GM12878 (cell line): ENCODE measurements around the gene CSF3R. TPM values are rescaled to one million over a fixed set of nuclear protein-coding genes. Genes with fewer than 3 reads are reported as not detected.
A peak's percentile ranks its signal among the peaks of the same experiment; 100 is the strongest.

Experiments
- ATAC-seq: fragments of 200-7000 bp; cut with Tn5 transposase; 3 replicates; pipeline ENCODE4 v1.9.1; 2020; ENCODE audit warnings: mild to moderate bottlenecking, moderate library complexity
- BruUV-seq: library from RNA; stranded (reverse); fragments of 400-500 nt; replicated peaks from 2 replicates; lab custom pipeline; 2021; lab: Mats Ljungman, UMichigan
- CTCF ChIA-PET: fragments of 300-600 bp; sonication (Branson Sonifier 250); formaldehyde crosslinking; extraction: SDS; loops from one replicate; lab custom pipeline; 2021; ENCODE audit warnings: inconsistent platforms; lab: Yijun Ruan, JAX
- POLR2A ChIA-PET: fragments of 350-600 bp; formaldehyde crosslinking; extraction: SDS; loops from one replicate; lab custom pipeline; 2021; ENCODE audit warnings: inconsistent platforms; lab: Charles Lee
- RAD21 ChIA-PET: fragments of 300-600 bp; sonication (Branson Sonifier 250); formaldehyde crosslinking; loops from one replicate; lab custom pipeline; 2023; ENCODE audit warnings: antibody characterized with exemption; ENCODE audit not compliant: unreplicated experiment; lab: Charles Lee
- SMC1A ChIA-PET: fragments of 300-600 bp; sonication (Branson Sonifier 250); formaldehyde crosslinking; loops from one replicate; lab custom pipeline; 2023; ENCODE audit not compliant: unreplicated experiment, uncharacterized antibody; lab: Charles Lee
- DNase-seq: peaks from one replicate; pipeline ENCODE4 v3.0.0-alpha.2; 2011; ENCODE audit warnings: low read depth, low spot score
- FAIRE-seq: peaks from 3 replicates; lab custom pipeline; 2011; peaks lifted over from hg19 to GRCh38; lab: Jason Lieb, UNC
- H2AFZ ChIP-seq: 2 replicates; pipeline ENCODE4 v1.6.0; 2011; ENCODE audit warnings: low read depth, low read length, control low read depth; ENCODE audit not compliant: control insufficient read depth
- H3K27ac ChIP-seq: 2 replicates; pipeline ENCODE4 v1.5.1; 2011; ENCODE audit warnings: control low read depth; ENCODE audit not compliant: control insufficient read depth, insufficient read depth
- H3K27me3 ChIP-seq, 2 experiments: replicated peaks in 1 of 2; 2 replicates each; pipeline versions ENCODE4 v1.6.0 to v1.6.1; 2011; ENCODE audit warnings: low read length in 1 of 2; ENCODE audit not compliant: control insufficient read depth in 2 of 2, insufficient read depth in 2 of 2
- H3K36me3 ChIP-seq, 2 experiments: 2 replicates each; pipeline ENCODE4 v1.5.1; 2011; ENCODE audit warnings: low read length in 1 of 2; ENCODE audit not compliant: control insufficient read depth in 2 of 2, insufficient read depth in 2 of 2
- H3K4me1 ChIP-seq: 2 replicates; pipeline ENCODE4 v1.6.1; 2011; ENCODE audit warnings: mild to moderate bottlenecking, low read length, moderate library complexity, mixed read lengths; ENCODE audit not compliant: control insufficient read depth, insufficient read depth
- H3K4me2 ChIP-seq: 2 replicates; pipeline ENCODE4 v1.6.0; 2011; ENCODE audit warnings: control low read depth; ENCODE audit not compliant: control insufficient read depth, insufficient read depth
- H3K4me3 ChIP-seq: fragments of 200-600 bp; sonication (generic); 2 replicates; pipeline ENCODE4 v1.5.1; 2016
- H3K79me2 ChIP-seq: 2 replicates; pipeline ENCODE4 v1.6.0; 2011; ENCODE audit warnings: low read length; ENCODE audit not compliant: control insufficient read depth, insufficient read depth
- H3K9ac ChIP-seq: 2 replicates; pipeline ENCODE4 v1.8.0; 2011; ENCODE audit warnings: low read length, control low read depth, mixed read lengths; ENCODE audit not compliant: control insufficient read depth, insufficient read depth
- H3K9me3 ChIP-seq: replicated peaks from 3 replicates; pipeline ENCODE4 v1.5.1; 2011; ENCODE audit warnings: mild to moderate bottlenecking, low read length; ENCODE audit not compliant: control insufficient read depth, insufficient read depth
- H4K20me1 ChIP-seq: 2 replicates; pipeline ENCODE4 v1.6.0; 2011; ENCODE audit not compliant: control insufficient read depth, insufficient read depth
- ATF7 ChIP-seq: fragments of 450-650 bp; IDR thresholded peaks from 2 replicates; pipeline ENCODE4 v1.6.1; 2016; ENCODE audit warnings: low read depth, mild to moderate bottlenecking
- BACH1 ChIP-seq: fragments of 450-650 bp; IDR thresholded peaks from 2 replicates; pipeline ENCODE4 v1.6.1; 2017; ENCODE audit warnings: mild to moderate bottlenecking, borderline replicate concordance
- CHD2 ChIP-seq: IDR thresholded peaks from 2 replicates; pipeline ENCODE4 v1.6.1; 2011; ENCODE audit warnings: low read depth, low read length, improper control_type of control experiment, borderline replicate concordance
- GABPA ChIP-seq: IDR thresholded peaks from 2 replicates; pipeline ENCODE4 v1.6.1; 2014; ENCODE audit warnings: antibody characterized with exemption, low read depth, mild to moderate bottlenecking, inconsistent platforms
- HDAC2 ChIP-seq: fragments of 200-600 bp; sonication (generic); IDR thresholded peaks from 2 replicates; pipeline ENCODE4 v1.6.1; 2017
- IRF4 ChIP-seq: IDR thresholded peaks from 2 replicates; pipeline ENCODE4 v1.6.1; 2011; ENCODE audit warnings: low read depth, low read length
- MEF2B ChIP-seq: fragments of 450-650 bp; IDR thresholded peaks from 2 replicates; pipeline ENCODE4 v1.6.1; 2018; ENCODE audit warnings: mild to moderate bottlenecking, moderate library complexity; ENCODE audit not compliant: partially characterized antibody, poor library complexity, severe bottlenecking
- MXI1 ChIP-seq: fragments of 150-350 bp; IDR thresholded peaks from 2 replicates; pipeline ENCODE4 v1.6.1; 2011; ENCODE audit warnings: low read depth, mild to moderate bottlenecking, inconsistent platforms, low read length, improper control_type of control experiment
- MYB ChIP-seq: fragments of 150-350 bp; IDR thresholded peaks from 2 replicates; pipeline ENCODE4 v1.6.1; 2014; ENCODE audit warnings: mild to moderate bottlenecking, low read depth, low read length, borderline replicate concordance
- MYC ChIP-seq: IDR thresholded peaks from 2 replicates; pipeline ENCODE4 v1.6.1; 2011; ENCODE audit warnings: mild to moderate bottlenecking, low read length, moderate library complexity, inconsistent platforms; ENCODE audit not compliant: insufficient read depth, insufficient replicate concordance, insufficient read length, severe bottlenecking
- NFIC ChIP-seq: IDR thresholded peaks from 2 replicates; pipeline ENCODE4 v1.6.1; 2012; ENCODE audit warnings: low read depth, mild to moderate bottlenecking, inconsistent platforms, low read length, moderate library complexity
- POLR2AphosphoS2 ChIP-seq: IDR thresholded peaks from 2 replicates; pipeline ENCODE4 v1.6.1; 2011; ENCODE audit warnings: low read depth, mild to moderate bottlenecking, low read length, improper control_type of control experiment, moderate library complexity
- RB1 ChIP-seq: fragments of 450-650 bp; formaldehyde crosslinking; IDR thresholded peaks from 2 replicates; pipeline ENCODE4 v1.6.1; 2017; ENCODE audit warnings: mild to moderate bottlenecking, borderline replicate concordance
- RCOR1 ChIP-seq: conservative IDR thresholded peaks from 2 replicates; pipeline ENCODE4 v1.6.1; 2012; ENCODE audit warnings: low read depth, low read length, improper control_type of control experiment
- SREBF1 ChIP-seq: IDR thresholded peaks from 2 replicates; pipeline ENCODE4 v1.6.1; 2012; ENCODE audit warnings: mild to moderate bottlenecking, low read length
- TCF3 ChIP-seq: IDR thresholded peaks from 2 replicates; pipeline ENCODE4 v1.6.1; 2012; ENCODE audit warnings: low read depth, mild to moderate bottlenecking, low read length, borderline replicate concordance; ENCODE audit not compliant: insufficient read depth
- ZNF592 ChIP-seq: fragments of 450-650 bp; IDR thresholded peaks from 2 replicates; pipeline ENCODE4 v1.6.1; 2017; ENCODE audit warnings: mild to moderate bottlenecking, moderate library complexity
- WGBS: methylation state at CpG from one replicate; pipeline ENCODE4 v1.1.6; 2016; ENCODE audit warnings: low lambda C conversion rate; ENCODE audit not compliant: insufficient replicate concordance, insufficient coverage; ENCODE audit errors: missing lambda C conversion rate; 5-methylcytosine and 5-hydroxymethylcytosine counted together
- in situ Hi-C: fragments of 300-500 bp; cut with MboI; formaldehyde crosslinking; loops from 9 replicates; pipeline ENCODE4 v1.14.3; 2018; ENCODE audit warnings: mixed read lengths
- intact Hi-C: fragments of 100-400 bp; cut with micrococcal nuclease; formaldehyde crosslinking; loops from one replicate; pipeline ENCODE4 v1.14.2; 2022; ENCODE audit not compliant: unreplicated experiment
- polyA plus RNA-seq, 11 experiments: library from polyadenylated mRNA; depleted of rRNA in 4 of 11; unstranded in 6 of 11; stranded (reverse) in 5 of 11; fragments of >200 nt; fragmentation: Nextera tagmentation in 4 of 11; fragmentation: Illumina TruSeq in 1 of 11; extraction: Ambion mirVana in 4 of 11; extraction: Trizol in 1 of 11; gene quantifications; 1 replicate in 1 of 11; 2 replicates in 10 of 11; pipeline versions ENCODE4 v1.2.1 to v1.2.3, GENCODE V29; 2011 to 2016; ENCODE audit warnings: inconsistent platforms in 2 of 11, missing spikeins in 2 of 11, low read depth in 1 of 11
- total RNA-seq, 4 experiments: library from RNA; depleted of rRNA in 3 of 4; stranded (reverse); fragments of >200 nt in 3 of 4; fragmentation: Illumina TruSeq in 1 of 4; extraction: Trizol in 1 of 4; gene quantifications; 2 replicates each; pipeline versions ENCODE4 v1.2.1 to v1.2.3, GENCODE V29; 2013 to 2021
- TF ChIP-seq, protein P1 (sequence below): fragments of 450-650 bp; IDR thresholded peaks from 2 replicates; pipeline ENCODE4 v1.6.1; 2016; ENCODE audit warnings: mild to moderate bottlenecking, moderate library complexity, borderline replicate concordance

The CSF3R gene
- total and polyA plus RNA-seq, 10 of the 15 experiments (the other 5 are each of a cell fraction or from before 2014, with no cell fraction given) = 0.13 TPM; not detected in 9

DNA sequence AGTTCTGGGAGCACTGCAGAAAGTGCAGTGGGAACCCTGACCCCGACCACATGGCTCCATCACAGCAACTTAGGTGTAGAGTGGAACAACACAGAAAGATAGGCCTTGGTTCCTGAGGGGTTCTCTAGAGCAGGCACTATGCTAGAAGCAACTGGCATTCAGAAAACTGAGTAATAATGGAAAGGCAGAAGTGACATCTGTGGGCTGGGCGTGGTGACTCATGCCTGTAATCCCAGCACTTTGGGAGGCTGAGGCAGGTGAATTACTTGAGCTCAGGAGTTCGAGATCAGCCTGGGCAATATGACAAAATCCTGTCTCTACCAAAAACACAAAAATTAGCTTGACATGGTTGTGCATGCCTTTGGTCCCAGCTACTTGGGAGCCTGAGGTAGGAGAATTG is 23.8 kb downstream of the CSF3R start:
- Histone ChIP-seq H4K20me1 (no peaks in the 10 kb centered on the region), H2AFZ (no peak overlapping the region), H3K9ac (no peak overlapping the region), H3K4me3 (no peak overlapping the region), H3K27me3 (no peaks in the 10 kb centered on the region), H3K9me3 (no peaks in the 10 kb centered on the region), H3K79me2 (peaks cover 12% of the 10 kb centered on the region), H3K4me2 (no peak overlapping the region), H3K36me3 (peaks cover 14 to 31% of the 10 kb centered on the region in 2 experiments), H3K27ac (no peak overlapping the region), H3K4me1 (peaks cover 8% of the 10 kb centered on the region)
- ChIA-PET SMC1A (interaction anchor here (0.9 kb wide), 1 partner anchor 12 kb away, joined by 7 read pairs; no protein-coding TSS in a partner anchor), RAD21 (no interaction called here), POLR2A (no interaction called here), CTCF (interaction anchor here (0.6 to 1.5 kb wide), 2 partner anchors 12 to 1953 kb away, joined by 3 to 4 read pairs; no protein-coding TSS in a partner anchor)
- FAIRE-seq (no peak), ATAC-seq (peak; percentile 61), DNase-seq (no peak)
- TF ChIP-seq HDAC2 (no peak), SREBF1 (no peak), GABPA (no peak), BACH1 (no peak), MEF2B (no peak), MYB (no peak), POLR2AphosphoS2 (no peak), NFIC (no peak), CHD2 (no peak), RCOR1 (no peak), MXI1 (no peak), ZNF592 (no peak), ATF7 (no peak), MYC (no peak), RB1 (no peak), IRF4 (no peak), TCF3 (no peak)
- TF ChIP-seq, protein P1, sequence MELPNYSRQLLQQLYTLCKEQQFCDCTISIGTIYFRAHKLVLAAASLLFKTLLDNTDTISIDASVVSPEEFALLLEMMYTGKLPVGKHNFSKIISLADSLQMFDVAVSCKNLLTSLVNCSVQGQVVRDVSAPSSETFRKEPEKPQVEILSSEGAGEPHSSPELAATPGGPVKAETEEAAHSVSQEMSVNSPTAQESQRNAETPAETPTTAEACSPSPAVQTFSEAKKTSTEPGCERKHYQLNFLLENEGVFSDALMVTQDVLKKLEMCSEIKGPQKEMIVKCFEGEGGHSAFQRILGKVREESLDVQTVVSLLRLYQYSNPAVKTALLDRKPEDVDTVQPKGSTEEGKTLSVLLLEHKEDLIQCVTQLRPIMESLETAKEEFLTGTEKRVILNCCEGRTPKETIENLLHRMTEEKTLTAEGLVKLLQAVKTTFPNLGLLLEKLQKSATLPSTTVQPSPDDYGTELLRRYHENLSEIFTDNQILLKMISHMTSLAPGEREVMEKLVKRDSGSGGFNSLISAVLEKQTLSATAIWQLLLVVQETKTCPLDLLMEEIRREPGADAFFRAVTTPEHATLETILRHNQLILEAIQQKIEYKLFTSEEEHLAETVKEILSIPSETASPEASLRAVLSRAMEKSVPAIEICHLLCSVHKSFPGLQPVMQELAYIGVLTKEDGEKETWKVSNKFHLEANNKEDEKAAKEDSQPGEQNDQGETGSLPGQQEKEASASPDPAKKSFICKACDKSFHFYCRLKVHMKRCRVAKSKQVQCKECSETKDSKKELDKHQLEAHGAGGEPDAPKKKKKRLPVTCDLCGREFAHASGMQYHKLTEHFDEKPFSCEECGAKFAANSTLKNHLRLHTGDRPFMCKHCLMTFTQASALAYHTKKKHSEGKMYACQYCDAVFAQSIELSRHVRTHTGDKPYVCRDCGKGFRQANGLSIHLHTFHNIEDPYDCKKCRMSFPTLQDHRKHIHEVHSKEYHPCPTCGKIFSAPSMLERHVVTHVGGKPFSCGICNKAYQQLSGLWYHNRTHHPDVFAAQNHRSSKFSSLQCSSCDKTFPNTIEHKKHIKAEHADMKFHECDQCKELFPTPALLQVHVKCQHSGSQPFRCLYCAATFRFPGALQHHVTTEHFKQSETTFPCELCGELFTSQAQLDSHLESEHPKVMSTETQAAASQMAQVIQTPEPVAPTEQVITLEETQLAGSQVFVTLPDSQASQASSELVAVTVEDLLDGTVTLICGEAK = no peak
- intact Hi-C loops (no loop called here), in situ Hi-C loops (no loop called here)
- WGBS = 39% methylated on average over 3 of the region's 3 CpGs
- BruUV-seq = no TSS peak
